ENCODE results near the gene OLFM2. TPM values are rescaled to one million over a fixed set of nuclear protein-coding genes. Genes with fewer than 3 reads are reported as not detected.

The OLFM2 gene
- total RNA-seq, 2 experiments from 2014 or later = 9.2 to 9.9 TPM

DNA sequence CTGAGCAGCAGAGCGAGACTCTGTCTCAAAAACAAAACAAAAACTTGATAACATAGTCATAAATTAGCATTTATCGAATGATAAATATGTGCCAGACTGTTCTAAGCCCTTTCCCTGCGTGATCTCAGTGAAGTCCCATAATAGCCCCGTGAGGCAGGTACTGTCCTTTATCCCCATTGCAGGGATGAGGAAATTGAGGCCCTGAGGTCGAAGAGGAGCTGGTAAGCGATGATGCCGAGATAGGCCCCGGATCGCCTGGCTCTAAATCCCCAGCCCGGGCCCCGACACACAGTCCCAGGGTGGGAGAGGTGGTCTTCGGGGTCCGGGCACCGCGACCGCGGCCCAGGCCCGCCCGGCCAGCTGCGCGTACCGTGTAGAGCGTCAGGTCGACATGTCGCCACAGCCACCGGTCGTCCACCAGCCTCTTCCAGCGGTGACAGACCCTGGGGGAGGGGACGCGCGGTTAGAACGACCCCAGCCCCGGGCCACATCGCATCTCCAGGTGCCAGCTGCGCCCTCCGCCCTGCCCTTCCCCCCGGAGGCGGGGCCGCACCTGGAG lies 118.1 kb downstream of the OLFM2 start:
- POLR2A ChIA-PET = interaction anchor here (0.6 to 2.0 kb wide), 8 partner anchors 9 to 1853 kb away, joined by 3 to 17 read pairs (median 4); partner anchors contain the start of genes UBL5 and ZNF266
- CTCF ChIA-PET = no interaction called here
- H3K4me3 Mint-ChIP-seq = peak overlapping the region; percentile 92
- H3K27ac Mint-ChIP-seq = peak overlapping the region; percentile 97
- H3K4me1 Mint-ChIP-seq (ENCODE audit: low read depth) = peaks cover 36% of the 10 kb centered on the region
- no peaks in the 10 kb centered on the region for H3K27me3 Mint-ChIP-seq (ENCODE audit: low read depth)
- peaks cover 43% of the 10 kb centered on the region for H3K36me3 Mint-ChIP-seq (ENCODE audit: low read depth)
- DNase-seq = no peak
- no peak for ATAC-seq
- peaks cover 14% of the 10 kb centered on the region for H3K9me3 Mint-ChIP-seq (ENCODE audit: insufficient read depth)

DNA sequence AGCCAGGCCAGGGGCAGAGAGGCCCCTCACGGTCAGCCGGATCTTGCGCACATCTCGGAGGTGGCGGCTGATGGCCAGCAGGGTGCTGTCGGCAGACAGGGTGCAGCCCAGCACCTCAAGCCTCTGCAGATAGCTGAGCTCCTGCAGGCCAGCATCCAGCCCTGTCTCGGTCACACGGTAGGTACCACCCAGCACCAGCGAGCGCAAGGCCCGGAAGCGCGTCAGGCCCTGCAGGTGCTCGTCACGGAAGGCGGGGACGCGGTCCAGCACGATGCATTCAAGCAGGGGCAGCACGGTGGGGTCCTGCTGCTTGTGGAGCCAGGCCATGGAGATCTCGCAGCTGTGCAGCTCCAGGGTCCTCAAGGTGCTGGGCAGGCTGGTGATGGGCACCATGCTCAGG lies 125.2 kb downstream of the OLFM2 start:
- Mint-ChIP-seq H3K4me1 (ENCODE audit: low read depth) (peaks cover 19% of the 10 kb centered on the region), H3K27me3 (ENCODE audit: low read depth) (no peaks in the 10 kb centered on the region), H3K27ac (no peak overlapping the region), H3K4me3 (no peak overlapping the region), H3K9me3 (ENCODE audit: insufficient read depth) (peaks cover 6% of the 10 kb centered on the region), H3K36me3 (ENCODE audit: low read depth) (peaks cover 53% of the 10 kb centered on the region)
- ChIA-PET POLR2A (no interaction called here), CTCF (no interaction called here)
- no peak for ATAC-seq
- DNase-seq = no peak

DNA sequence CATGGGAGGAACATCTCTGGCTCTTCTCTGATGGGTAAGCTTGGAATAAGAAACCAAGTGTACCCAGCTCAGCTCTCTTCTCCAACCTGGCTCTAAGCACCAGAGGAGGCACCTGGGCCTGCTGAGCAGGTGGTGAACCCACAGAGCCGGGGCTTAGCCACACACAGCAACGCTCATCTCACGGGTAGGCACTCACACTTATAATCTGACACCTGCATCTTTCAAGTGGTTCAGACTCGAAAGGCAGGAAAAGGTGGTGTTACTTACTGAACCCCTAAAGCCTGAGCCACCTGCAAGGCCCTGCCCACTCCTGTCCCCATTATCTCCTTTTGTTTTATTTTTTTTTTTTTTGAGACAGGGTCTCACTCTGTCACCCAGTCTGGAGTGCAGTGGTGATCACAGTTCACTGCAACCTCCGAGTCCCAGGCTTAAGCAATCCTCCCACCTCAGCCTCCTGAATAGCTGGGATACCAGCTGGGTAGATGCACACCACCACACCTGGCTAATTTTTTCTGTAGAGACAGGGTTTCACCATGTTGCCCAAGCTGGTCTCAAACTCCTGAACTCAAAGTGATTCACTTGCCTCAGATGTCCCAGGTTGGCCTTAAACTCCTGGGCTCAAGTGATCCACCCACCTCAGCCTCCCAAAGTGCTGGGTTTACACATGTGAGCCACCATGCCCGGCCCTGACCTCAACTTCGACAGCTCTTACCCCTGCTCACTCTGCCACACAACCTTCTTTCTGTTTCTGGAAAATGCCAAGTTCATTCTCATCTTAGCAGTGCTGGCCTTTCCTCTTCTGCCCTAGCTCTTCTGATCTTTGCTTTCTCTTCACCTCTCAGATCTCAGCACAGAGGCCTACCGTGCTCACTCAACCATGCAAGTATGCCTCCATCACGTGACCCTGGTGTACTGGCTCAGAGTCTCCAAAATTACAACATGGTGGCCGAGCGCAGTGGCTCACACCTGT lies 127.2 kb downstream of the OLFM2 start:
- Mint-ChIP-seq H3K9me3 (ENCODE audit: insufficient read depth) (no peaks in the 10 kb centered on the region), H3K27me3 (ENCODE audit: low read depth) (no peaks in the 10 kb centered on the region), H3K27ac (peak overlapping the region; percentile 56), H3K4me1 (ENCODE audit: low read depth) (peaks cover 16% of the 10 kb centered on the region), H3K36me3 (ENCODE audit: low read depth) (peaks cover 38% of the 10 kb centered on the region), H3K4me3 (no peak overlapping the region)
- ChIA-PET CTCF (no interaction called here), POLR2A (no interaction called here)
- peak; percentile 37 for DNase-seq
- peak; percentile 64 for ATAC-seq

DNA sequence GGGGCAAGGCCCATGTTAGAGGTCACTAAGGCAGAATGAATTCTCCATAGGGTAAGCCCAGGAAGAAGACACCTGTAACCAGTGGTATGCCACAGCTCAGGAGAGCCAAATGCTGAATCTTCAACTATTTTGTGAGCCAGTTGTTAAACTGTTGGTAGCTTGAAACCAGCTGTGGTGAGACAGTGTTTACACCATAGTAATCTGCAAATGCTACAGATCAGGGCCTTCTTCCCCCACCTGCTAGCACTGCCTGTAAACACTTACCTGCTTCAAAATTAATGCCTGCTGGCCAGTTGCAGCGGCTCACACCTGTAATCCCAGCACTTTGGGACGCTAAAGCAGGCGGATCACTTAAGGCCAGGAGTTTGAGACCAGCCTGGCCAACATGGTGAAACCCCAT lies 129.5 kb downstream of the OLFM2 start:
- H3K4me3 Mint-ChIP-seq = no peak overlapping the region
- ATAC-seq = no peak
- no peak overlapping the region for H3K27ac Mint-ChIP-seq

More for the DNA sequence above, 129.5 kb downstream of the OLFM2 start:
- no peaks in the 10 kb centered on the region for H3K27me3 Mint-ChIP-seq (ENCODE audit: low read depth)
- no peaks in the 10 kb centered on the region for H3K9me3 Mint-ChIP-seq (ENCODE audit: insufficient read depth)
- peaks cover 13% of the 10 kb centered on the region for H3K4me1 Mint-ChIP-seq (ENCODE audit: low read depth)
- DNase-seq = no peak
- peaks cover 27% of the 10 kb centered on the region for H3K36me3 Mint-ChIP-seq (ENCODE audit: low read depth)
- CTCF ChIA-PET = interaction anchor here (1.0 to 3.1 kb wide), 4 partner anchors 9 to 181 kb away, joined by 4 to 9 read pairs (median 6); no protein-coding TSS in a partner anchor
- POLR2A ChIA-PET = interaction anchor here (1.4 to 1.7 kb wide), 2 partner anchors 12 to 21 kb away, joined by 4 to 5 read pairs; partner anchors contain the start of genes FBXL12 and UBL5

Other genes starting within 250 kb of the OLFM2 start
- gene ZNF846, start 167.8 kb downstream of the OLFM2 start, total RNA-seq = 10 to 100 TPM in 1 of 2 experiments, 1 to 10 TPM in 1; 9.4 to 12.5 TPM
- gene FBXL12, start 117.4 kb downstream of the OLFM2 start, total RNA-seq = 10 to 100 TPM; 26.4 to 29.0 TPM
- gene UBL5, start 108.6 kb downstream of the OLFM2 start, total RNA-seq = 100 to 1,000 TPM; 383 to 395 TPM
- gene PIN1, start 101.2 kb downstream of the OLFM2 start, total RNA-seq = 100 to 1,000 TPM; 114 to 117 TPM
- under 1 TPM; 0.13 to 0.18 TPM for gene COL5A3, start 74.0 kb upstream of the OLFM2 start, total RNA-seq
- gene RDH8, start 77.0 kb upstream of the OLFM2 start, total RNA-seq = not detected
- gene SHFL, start 149.8 kb upstream of the OLFM2 start, total RNA-seq = 10 to 100 TPM; 81.2 to 89.5 TPM
- 1 to 10 TPM; 3.7 to 3.9 TPM for gene ANGPTL6, start 166.2 kb upstream of the OLFM2 start, total RNA-seq
- 100 to 1,000 TPM; 107 to 121 TPM for gene PPAN, start 169.8 kb upstream of the OLFM2 start, total RNA-seq
- 10 to 100 TPM; 50.4 to 53.6 TPM for gene P2RY11, start 175.2 kb upstream of the OLFM2 start, total RNA-seq
- gene EIF3G, start 183.4 kb upstream of the OLFM2 start, total RNA-seq = 100 to 1,000 TPM; 229 to 241 TPM